GM23338 (cell line): ENCODE data around the gene CHSY1. TPM values are rescaled to one million over a fixed set of nuclear protein-coding genes. Genes with fewer than 3 reads are reported as not detected.

Source experiments
- ATAC-seq: fragments of 200-7000 bp; cut with Tn5 transposase; 3 replicates; pipeline ENCODE4 v1.9.1; 2020
- DNase-seq: peaks from one replicate; pipeline ENCODE4 v3.0.0-alpha.2; 2015; ENCODE audit warnings: low spot score
- H2AFZ ChIP-seq: fragments of 200-600 bp; sonication (generic); 2 replicates; pipeline ENCODE4 v1.8.0; 2016; ENCODE audit warnings: antibody characterized with exemption, mild to moderate bottlenecking, moderate library complexity
- H3F3A ChIP-seq: fragments of 200-600 bp; sonication (generic); replicated peaks from 2 replicates; pipeline ENCODE4 v1.8.0; 2017; ENCODE audit warnings: antibody characterized with exemption, mixed run types, low read depth
- H3K27ac ChIP-seq: fragments of 200-600 bp; sonication (generic); 2 replicates; pipeline ENCODE4 v1.6.1; 2016; ENCODE audit warnings: low read depth
- H3K27me3 ChIP-seq: fragments of 200-600 bp; sonication (generic); 2 replicates; pipeline ENCODE4 v1.8.0; 2016; ENCODE audit warnings: mild to moderate bottlenecking, mixed run types, moderate library complexity; ENCODE audit not compliant: insufficient read depth
- H3K36me3 ChIP-seq: fragments of 200-600 bp; sonication (generic); 2 replicates; pipeline ENCODE4 v1.8.0; 2016; ENCODE audit warnings: mild to moderate bottlenecking; ENCODE audit not compliant: insufficient read depth
- H3K4me1 ChIP-seq: fragments of 200-600 bp; sonication (generic); 2 replicates; pipeline ENCODE4 v1.8.0; 2016; ENCODE audit warnings: mild to moderate bottlenecking, moderate library complexity; ENCODE audit not compliant: insufficient read depth
- H3K4me2 ChIP-seq: fragments of 200-600 bp; sonication (generic); 2 replicates; pipeline ENCODE4 v1.7.1; 2017; ENCODE audit warnings: mixed run types
- H3K4me3 ChIP-seq: fragments of 200-600 bp; sonication (generic); 2 replicates; pipeline ENCODE4 v1.6.1; 2016; ENCODE audit warnings: mixed run types
- H3K79me2 ChIP-seq: fragments of 200-600 bp; sonication (generic); replicated peaks from 2 replicates; pipeline ENCODE4 v1.8.0; 2017; ENCODE audit warnings: mild to moderate bottlenecking; ENCODE audit not compliant: insufficient read depth
- H3K9me2 ChIP-seq: fragments of 200-600 bp; sonication (generic); 2 replicates; pipeline ENCODE4 v1.8.0; 2017; ENCODE audit not compliant: insufficient read depth
- H4K20me1 ChIP-seq: fragments of 200-600 bp; sonication (generic); replicated peaks from 2 replicates; pipeline ENCODE4 v1.8.0; 2017; ENCODE audit warnings: mild to moderate bottlenecking; ENCODE audit not compliant: insufficient read depth
- H3K27ac Mint-ChIP-seq: 2 replicates; pipeline ENCODE4 v1.8.0; 2020; ENCODE audit warnings: inconsistent platforms, mild to moderate bottlenecking, moderate library complexity, mixed read lengths
- H3K27me3 Mint-ChIP-seq: 3 replicates; pipeline ENCODE4 v1.8.0; 2022; ENCODE audit warnings: low read depth, mild to moderate bottlenecking, moderate library complexity, mixed read lengths, inconsistent platforms; ENCODE audit not compliant: insufficient read depth, poor library complexity
- H3K36me3 Mint-ChIP-seq: 3 replicates; pipeline ENCODE4 v1.8.0; 2021; ENCODE audit warnings: low read depth, mild to moderate bottlenecking, inconsistent platforms, moderate library complexity, mixed read lengths
- H3K4me1 Mint-ChIP-seq: 3 replicates; pipeline ENCODE4 v1.8.0; 2020; ENCODE audit warnings: mild to moderate bottlenecking, inconsistent platforms, mixed read lengths
- H3K4me3 Mint-ChIP-seq: 3 replicates; pipeline ENCODE4 v1.8.0; 2021; ENCODE audit warnings: moderate library complexity, mild to moderate bottlenecking, inconsistent platforms, mixed read lengths
- H3K9me3 Mint-ChIP-seq: 3 replicates; pipeline ENCODE4 v1.8.0; 2020; ENCODE audit warnings: moderate library complexity, mild to moderate bottlenecking, inconsistent platforms, mixed read lengths
- CREB1 ChIP-seq: fragments of 250-450 bp; sonication (Bioruptor Pico); IDR thresholded peaks from 2 replicates; pipeline ENCODE4 v1.5.0; 2020; ENCODE audit warnings: low read depth, mild to moderate bottlenecking, moderate library complexity
- EZH2 ChIP-seq: fragments of 200-600 bp; sonication (generic); IDR thresholded peaks from one replicate; pipeline ENCODE4 v1.8.0; 2017; ENCODE audit warnings: antibody characterized with exemption, mild to moderate bottlenecking, low read depth; ENCODE audit not compliant: unreplicated experiment
- EZH2phosphoT487 ChIP-seq: fragments of 200-600 bp; sonication (generic); IDR thresholded peaks from one replicate; pipeline ENCODE4 v1.8.1; 2018; ENCODE audit warnings: antibody characterized with exemption; ENCODE audit not compliant: unreplicated experiment
- JUNB ChIP-seq: IDR thresholded peaks from one replicate; pipeline ENCODE4 v1.6.1; 2016; ENCODE audit warnings: antibody characterized with exemption; ENCODE audit not compliant: unreplicated experiment
- NANOG ChIP-seq: IDR thresholded peaks from 2 replicates; pipeline ENCODE4 v1.6.1; 2016; ENCODE audit warnings: antibody characterized with exemption, borderline replicate concordance
- POLR2AphosphoS5 ChIP-seq: IDR thresholded peaks from 2 replicates; pipeline ENCODE4 v1.6.1; 2016; ENCODE audit warnings: antibody characterized with exemption, low read depth
- REST ChIP-seq: IDR thresholded peaks from one replicate; pipeline ENCODE4 v1.6.1; 2018; ENCODE audit warnings: antibody characterized with exemption; ENCODE audit not compliant: unreplicated experiment
- STAT1 ChIP-seq: IDR thresholded peaks from one replicate; pipeline ENCODE4 v1.6.1; 2016; ENCODE audit warnings: antibody characterized with exemption; ENCODE audit not compliant: unreplicated experiment
- ZNF114 ChIP-seq: fragments of 250-450 bp; sonication (Bioruptor Pico); IDR thresholded peaks from 2 replicates; pipeline ENCODE4 v1.5.0; 2020; ENCODE audit warnings: mild to moderate bottlenecking, moderate library complexity
- ZNF331 ChIP-seq: fragments of 250-450 bp; sonication (Bioruptor Pico); IDR thresholded peaks from 2 replicates; pipeline ENCODE4 v1.5.0; 2020; ENCODE audit warnings: low read depth, mild to moderate bottlenecking, moderate library complexity
- polyA plus RNA-seq: library from polyadenylated mRNA; unstranded; fragments of >200 nt; fragmentation: Nextera tagmentation; extraction: Ambion mirVana; gene quantifications from 2 replicates; pipeline ENCODE4 v1.2.1, GENCODE V29; 2016
- total RNA-seq: library from RNA; depleted of rRNA; stranded (reverse); fragments of >200 nt; shearing (Covaris generic); gene quantifications from 2 replicates; pipeline ENCODE4 v1.2.3, GENCODE V29; 2014
- TF ChIP-seq, protein P1 (sequence below): fragments of 250-450 bp; sonication (Bioruptor Pico); IDR thresholded peaks from 2 replicates; pipeline ENCODE4 v1.5.0; 2020; ENCODE audit warnings: mild to moderate bottlenecking, moderate library complexity
- TF ChIP-seq, protein P2 (sequence below): IDR thresholded peaks from 2 replicates; pipeline ENCODE4 v1.6.1; 2016; ENCODE audit warnings: antibody characterized with exemption
- TF ChIP-seq, protein P3 (sequence below), 2 experiments: fragments of 200-600 bp in 1 of 2; sonication (generic) in 1 of 2; conservative IDR thresholded peaks; 2 replicates each; pipeline versions ENCODE4 v1.5.1 to v1.6.1; 2016 to 2017; ENCODE audit warnings: antibody characterized with exemption in 2 of 2, low read depth in 2 of 2, mild to moderate bottlenecking in 2 of 2, moderate library complexity in 1 of 2

Gene CHSY1
- total and polyA plus RNA-seq, 2 experiments from 2014 or later, result 9.8 to 47.7 TPM

GRCh38 chr15:101280007-101280406 lies 28.2 kb upstream of the CHSY1 start:
- Histone ChIP-seq H3K27ac (no peak overlapping the region), H3K4me3 (no peak overlapping the region), H3F3A (peaks cover 34% of the 10 kb centered on the region), H2AFZ (no peak overlapping the region), H4K20me1 (peaks cover 18% of the 10 kb centered on the region), H3K79me2 (peaks cover 19% of the 10 kb centered on the region), H3K4me1 (peaks cover 8% of the 10 kb centered on the region), H3K4me2 (no peak overlapping the region), H3K27me3 (no peaks in the 10 kb centered on the region), H3K36me3 (peaks cover 34% of the 10 kb centered on the region), H3K9me2 (no peaks in the 10 kb centered on the region)
- peaks cover 51% of the 10 kb centered on the region for H3K36me3 Mint-ChIP-seq
- TF ChIP-seq NANOG (no peak), EZH2phosphoT487 (no peak), ZNF331 (no peak), CREB1 (CRISPR knock-in tag) (no peak), EZH2 (no peak), POLR2AphosphoS5 (no peak; the same call in 1 of the 2 replicates), REST (no peak), JUNB (no peak), ZNF114 (no peak), STAT1 (no peak)
- TF ChIP-seq, protein P1, sequence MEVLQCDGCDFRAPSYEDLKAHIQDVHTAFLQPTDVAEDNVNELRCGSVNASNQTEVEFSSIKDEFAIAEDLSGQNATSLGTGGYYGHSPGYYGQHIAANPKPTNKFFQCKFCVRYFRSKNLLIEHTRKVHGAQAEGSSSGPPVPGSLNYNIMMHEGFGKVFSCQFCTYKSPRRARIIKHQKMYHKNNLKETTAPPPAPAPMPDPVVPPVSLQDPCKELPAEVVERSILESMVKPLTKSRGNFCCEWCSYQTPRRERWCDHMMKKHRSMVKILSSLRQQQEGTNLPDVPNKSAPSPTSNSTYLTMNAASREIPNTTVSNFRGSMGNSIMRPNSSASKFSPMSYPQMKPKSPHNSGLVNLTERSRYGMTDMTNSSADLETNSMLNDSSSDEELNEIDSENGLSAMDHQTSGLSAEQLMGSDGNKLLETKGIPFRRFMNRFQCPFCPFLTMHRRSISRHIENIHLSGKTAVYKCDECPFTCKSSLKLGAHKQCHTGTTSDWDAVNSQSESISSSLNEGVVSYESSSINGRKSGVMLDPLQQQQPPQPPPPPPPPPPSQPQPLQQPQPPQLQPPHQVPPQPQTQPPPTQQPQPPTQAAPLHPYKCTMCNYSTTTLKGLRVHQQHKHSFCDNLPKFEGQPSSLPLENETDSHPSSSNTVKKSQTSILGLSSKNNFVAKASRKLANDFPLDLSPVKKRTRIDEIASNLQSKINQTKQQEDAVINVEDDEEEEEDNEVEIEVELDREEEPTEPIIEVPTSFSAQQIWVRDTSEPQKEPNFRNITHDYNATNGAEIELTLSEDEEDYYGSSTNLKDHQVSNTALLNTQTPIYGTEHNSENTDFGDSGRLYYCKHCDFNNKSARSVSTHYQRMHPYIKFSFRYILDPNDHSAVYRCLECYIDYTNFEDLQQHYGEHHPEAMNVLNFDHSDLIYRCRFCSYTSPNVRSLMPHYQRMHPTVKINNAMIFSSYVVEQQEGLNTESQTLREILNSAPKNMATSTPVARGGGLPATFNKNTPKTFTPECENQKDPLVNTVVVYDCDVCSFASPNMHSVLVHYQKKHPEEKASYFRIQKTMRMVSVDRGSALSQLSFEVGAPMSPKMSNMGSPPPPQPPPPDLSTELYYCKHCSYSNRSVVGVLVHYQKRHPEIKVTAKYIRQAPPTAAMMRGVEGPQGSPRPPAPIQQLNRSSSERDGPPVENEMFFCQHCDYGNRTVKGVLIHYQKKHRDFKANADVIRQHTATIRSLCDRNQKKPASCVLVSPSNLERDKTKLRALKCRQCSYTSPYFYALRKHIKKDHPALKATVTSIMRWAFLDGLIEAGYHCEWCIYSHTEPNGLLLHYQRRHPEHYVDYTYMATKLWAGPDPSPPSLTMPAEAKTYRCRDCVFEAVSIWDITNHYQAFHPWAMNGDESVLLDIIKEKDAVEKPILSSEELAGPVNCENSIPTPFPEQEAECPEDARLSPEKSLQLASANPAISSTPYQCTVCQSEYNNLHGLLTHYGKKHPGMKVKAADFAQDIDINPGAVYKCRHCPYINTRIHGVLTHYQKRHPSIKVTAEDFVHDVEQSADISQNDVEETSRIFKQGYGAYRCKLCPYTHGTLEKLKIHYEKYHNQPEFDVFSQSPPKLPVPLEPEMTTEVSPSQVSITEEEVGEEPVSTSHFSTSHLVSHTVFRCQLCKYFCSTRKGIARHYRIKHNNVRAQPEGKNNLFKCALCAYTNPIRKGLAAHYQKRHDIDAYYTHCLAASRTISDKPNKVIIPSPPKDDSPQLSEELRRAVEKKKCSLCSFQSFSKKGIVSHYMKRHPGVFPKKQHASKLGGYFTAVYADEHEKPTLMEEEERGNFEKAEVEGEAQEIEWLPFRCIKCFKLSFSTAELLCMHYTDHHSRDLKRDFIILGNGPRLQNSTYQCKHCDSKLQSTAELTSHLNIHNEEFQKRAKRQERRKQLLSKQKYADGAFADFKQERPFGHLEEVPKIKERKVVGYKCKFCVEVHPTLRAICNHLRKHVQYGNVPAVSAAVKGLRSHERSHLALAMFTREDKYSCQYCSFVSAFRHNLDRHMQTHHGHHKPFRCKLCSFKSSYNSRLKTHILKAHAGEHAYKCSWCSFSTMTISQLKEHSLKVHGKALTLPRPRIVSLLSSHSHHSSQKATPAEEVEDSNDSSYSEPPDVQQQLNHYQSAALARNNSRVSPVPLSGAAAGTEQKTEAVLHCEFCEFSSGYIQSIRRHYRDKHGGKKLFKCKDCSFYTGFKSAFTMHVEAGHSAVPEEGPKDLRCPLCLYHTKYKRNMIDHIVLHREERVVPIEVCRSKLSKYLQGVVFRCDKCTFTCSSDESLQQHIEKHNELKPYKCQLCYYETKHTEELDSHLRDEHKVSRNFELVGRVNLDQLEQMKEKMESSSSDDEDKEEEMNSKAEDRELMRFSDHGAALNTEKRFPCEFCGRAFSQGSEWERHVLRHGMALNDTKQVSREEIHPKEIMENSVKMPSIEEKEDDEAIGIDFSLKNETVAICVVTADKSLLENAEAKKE (CRISPR knock-in tag), result no peak
- TF ChIP-seq, protein P2, sequence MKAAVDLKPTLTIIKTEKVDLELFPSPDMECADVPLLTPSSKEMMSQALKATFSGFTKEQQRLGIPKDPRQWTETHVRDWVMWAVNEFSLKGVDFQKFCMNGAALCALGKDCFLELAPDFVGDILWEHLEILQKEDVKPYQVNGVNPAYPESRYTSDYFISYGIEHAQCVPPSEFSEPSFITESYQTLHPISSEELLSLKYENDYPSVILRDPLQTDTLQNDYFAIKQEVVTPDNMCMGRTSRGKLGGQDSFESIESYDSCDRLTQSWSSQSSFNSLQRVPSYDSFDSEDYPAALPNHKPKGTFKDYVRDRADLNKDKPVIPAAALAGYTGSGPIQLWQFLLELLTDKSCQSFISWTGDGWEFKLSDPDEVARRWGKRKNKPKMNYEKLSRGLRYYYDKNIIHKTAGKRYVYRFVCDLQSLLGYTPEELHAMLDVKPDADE, result no peak
- TF ChIP-seq, protein P3, sequence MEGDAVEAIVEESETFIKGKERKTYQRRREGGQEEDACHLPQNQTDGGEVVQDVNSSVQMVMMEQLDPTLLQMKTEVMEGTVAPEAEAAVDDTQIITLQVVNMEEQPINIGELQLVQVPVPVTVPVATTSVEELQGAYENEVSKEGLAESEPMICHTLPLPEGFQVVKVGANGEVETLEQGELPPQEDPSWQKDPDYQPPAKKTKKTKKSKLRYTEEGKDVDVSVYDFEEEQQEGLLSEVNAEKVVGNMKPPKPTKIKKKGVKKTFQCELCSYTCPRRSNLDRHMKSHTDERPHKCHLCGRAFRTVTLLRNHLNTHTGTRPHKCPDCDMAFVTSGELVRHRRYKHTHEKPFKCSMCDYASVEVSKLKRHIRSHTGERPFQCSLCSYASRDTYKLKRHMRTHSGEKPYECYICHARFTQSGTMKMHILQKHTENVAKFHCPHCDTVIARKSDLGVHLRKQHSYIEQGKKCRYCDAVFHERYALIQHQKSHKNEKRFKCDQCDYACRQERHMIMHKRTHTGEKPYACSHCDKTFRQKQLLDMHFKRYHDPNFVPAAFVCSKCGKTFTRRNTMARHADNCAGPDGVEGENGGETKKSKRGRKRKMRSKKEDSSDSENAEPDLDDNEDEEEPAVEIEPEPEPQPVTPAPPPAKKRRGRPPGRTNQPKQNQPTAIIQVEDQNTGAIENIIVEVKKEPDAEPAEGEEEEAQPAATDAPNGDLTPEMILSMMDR (conservative IDR thresholded peaks at IDR 0.05; ENCODE audit: low read depth in 2 of 2), result no peak
- peaks cover 7% of the 10 kb centered on the region; the same call in 2 of the 3 replicates for H3K4me1 Mint-ChIP-seq
- DNase-seq, result no peak
- no peak overlapping the region for H3K27ac Mint-ChIP-seq
- H3K4me3 Mint-ChIP-seq, result no peak overlapping the region
- no peak for ATAC-seq
- no peaks in the 10 kb centered on the region for H3K9me3 Mint-ChIP-seq
- peaks cover 7% of the 10 kb centered on the region for H3K27me3 Mint-ChIP-seq
